ENCODE measurements around the gene ZNF229.
"Not testable (repeated sequence)": the region's sequence is repeated elsewhere in the genome, so short reads cannot be mapped to it uniquely, and the experiment has no call there.

ZNF229 gene

GRCh38 chr19:44447916-44448674, at the start of gene ZNF229:
ZNF229 (minus strand) TSS chr19:44448472; CDS start chr19:44442847, 5,625 bp downstream.
- DNase-seq (ENCODE audit: low read depth): peak; percentile 67

DNA sequence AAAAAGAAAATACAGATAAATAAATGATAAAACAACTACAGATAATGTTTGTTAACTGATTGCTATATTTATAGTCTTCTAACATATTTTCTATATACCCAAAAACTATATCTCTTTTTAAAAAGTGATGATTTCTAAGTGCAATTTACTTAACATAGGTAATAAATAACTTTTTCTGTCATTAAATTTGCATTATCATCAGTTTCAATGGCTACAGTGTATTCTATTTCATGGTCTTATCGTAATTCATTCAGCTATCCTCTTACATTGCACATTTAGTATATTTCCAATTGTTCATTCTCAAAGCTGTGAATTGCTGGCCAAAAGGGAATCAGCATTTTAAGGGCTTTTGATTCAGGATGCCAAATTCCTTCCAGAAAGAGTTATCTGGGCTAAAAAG, 48.4 kb upstream of the ZNF229 start:
- no peak for DNase-seq (ENCODE audit: low read depth)

GRCh38 chr19:44476559-44477408, 28.5 kb upstream of the ZNF229 start:
- DNase-seq (ENCODE audit: low read depth): no peak

DNA sequence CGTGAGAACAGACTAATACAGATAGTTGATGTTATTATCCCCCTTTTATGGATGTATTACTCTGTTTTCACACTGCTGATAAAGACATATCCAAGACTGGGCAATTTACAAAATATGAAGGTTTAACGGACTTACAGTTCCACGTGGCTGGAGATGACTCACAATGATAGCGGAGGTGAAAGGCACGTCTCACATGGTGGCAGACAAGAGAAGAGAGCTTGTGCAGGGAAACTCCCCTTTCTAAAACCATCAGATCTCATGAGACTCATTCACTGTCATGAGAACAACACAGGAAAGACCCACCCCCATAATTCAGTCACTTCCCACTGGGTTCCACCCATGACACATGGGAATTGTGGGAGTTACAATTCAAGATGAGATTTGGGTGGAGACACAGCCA, 20.5 kb upstream of the ZNF229 start:
- not testable (repeated sequence) for DNase-seq (ENCODE audit: low read depth)

- DNase-seq (ENCODE audit: low read depth): not testable (repeated sequence)
Observed at GRCh38 chr19:44462600-44463286, 14.5 kb upstream of the ZNF229 start.

GRCh38 chr19:44456016-44456415, 7.7 kb upstream of the ZNF229 start:
- DNase-seq (ENCODE audit: low read depth): not testable (repeated sequence)

DNA sequence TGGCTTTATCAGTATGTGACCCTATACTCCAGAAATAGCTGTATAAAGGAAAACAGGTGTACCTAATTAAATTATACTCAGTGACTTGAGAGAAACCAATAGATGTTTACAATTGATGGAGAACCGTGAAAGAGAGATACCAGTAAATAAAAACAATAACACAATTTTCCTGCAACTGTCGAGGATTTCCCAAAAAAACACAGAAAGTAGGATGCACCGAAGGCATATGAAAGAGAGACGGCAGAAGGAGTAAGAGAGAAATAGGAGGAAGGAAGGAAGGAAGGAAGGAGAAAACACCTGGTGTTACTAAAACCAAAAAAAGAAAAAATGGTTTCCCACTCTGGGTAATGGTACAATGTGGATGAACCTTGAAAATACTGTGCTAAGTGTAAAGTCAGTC, 6.8 kb upstream of the ZNF229 start:
- DNase-seq (ENCODE audit: low read depth): no peak

DNA sequence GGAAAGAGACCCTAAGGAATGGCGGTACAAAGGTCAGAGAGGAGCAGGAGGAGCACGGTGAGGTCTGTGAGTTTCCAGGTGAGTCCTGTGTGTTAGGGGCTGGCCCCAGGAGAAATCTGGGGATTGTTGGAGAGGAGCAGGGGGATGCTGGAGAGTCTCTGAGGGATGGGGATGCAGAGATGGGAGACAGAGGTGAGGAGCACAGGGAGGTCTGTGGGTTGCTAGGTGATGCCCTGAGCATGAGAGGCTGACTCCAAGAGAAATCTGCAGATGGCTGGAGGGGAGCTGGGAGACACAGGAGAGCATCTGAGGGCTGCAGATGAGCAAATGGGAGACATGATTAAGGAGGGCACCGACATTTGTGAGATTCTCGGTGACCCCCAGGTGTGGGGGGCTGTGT, 4.1 kb upstream of the ZNF229 start:
- no peak for DNase-seq (ENCODE audit: low read depth)

- no peak for DNase-seq (ENCODE audit: low read depth)
Observed at GRCh38 chr19:44451687-44452086, 3.4 kb upstream of the ZNF229 start.

GRCh38 chr19:44438441-44438840, 9.8 kb downstream of the ZNF229 start:
- no peak for DNase-seq (ENCODE audit: low read depth)

DNA sequence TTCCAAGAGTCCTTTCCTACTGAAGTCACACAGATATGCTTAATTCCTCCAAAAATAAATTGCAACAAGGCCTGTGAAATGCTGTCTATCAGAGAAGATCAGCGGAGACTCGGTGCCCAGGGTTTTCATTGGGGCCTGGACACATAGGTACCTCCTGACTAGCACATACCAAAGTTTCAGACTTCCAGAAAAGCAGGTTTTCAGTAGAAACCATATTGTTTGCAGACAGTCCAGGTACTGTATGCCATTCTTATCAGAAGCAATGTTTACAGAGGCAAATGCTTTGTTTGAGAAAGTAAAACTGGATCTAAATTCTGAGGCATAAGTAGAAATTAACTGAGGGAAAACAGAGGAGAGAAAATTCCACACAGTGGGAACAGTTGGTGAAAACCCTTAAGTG, 12.8 kb downstream of the ZNF229 start:
- DNase-seq (ENCODE audit: low read depth): no peak

DNA sequence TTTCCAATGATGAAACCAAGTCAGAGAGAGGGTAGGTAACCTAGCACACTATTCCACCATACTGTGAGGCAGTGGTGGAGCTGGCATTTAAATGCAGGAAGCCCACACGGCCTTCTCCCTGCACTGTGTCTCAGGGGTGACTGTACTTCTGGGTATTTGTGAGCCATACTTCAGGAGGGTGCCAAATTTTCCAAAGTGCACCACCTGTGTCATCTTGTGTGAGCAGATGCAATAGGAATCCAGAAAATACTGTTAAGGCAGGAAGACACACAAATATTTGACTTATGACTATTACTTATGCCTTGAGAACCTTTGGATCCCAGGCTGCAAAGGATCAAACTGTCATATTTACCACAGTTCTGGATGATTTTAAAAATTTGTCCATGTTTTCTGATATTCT, 17.3 kb downstream of the ZNF229 start:
- no peak for DNase-seq (ENCODE audit: low read depth)

DNA sequence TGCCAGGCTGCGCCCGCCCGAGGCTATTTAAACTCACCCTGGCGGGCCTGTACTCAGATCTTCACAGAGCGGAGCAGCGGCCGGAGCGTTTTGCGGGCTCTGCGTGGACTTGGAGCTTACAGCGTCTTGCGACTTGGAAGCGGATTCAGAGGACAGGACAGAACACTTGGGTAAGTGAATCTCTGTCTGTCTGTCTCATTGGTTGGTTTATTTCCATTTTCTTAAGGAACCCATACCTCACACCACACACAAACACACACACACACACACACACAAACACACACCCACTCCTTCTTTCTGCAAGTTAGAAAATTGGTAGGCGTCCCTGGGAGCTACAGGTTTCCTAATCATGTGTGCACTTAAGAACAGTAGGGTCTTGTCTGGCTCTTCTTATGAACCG, 32.7 kb downstream of the ZNF229 start:
- DNase-seq (ENCODE audit: low read depth): not testable (repeated sequence)

GRCh38 chr19:44401139-44402115, 46.8 kb downstream of the ZNF229 start, which contains the start of gene ZNF285:
ZNF285 (minus strand) TSS chr19:44401608; CDS start chr19:44397213, 4,395 bp downstream.
- peak; percentile 88 for DNase-seq (ENCODE audit: low read depth)

- DNase-seq (ENCODE audit: low read depth): not testable (repeated sequence)
Observed at GRCh38 chr19:44389268-44389667, 59.0 kb downstream of the ZNF229 start.
